HUES48 (cell line): ENCODE results near the gene ABCB10.
"Not testable (repeated sequence)": the region's sequence is repeated elsewhere in the genome, so short reads cannot be mapped to it uniquely, and the experiment has no call there.

Experiments used
- H3K27ac ChIP-seq: one replicate; pipeline ENCODE4 v1.7.0; 2013; ENCODE audit warnings: low read depth, low read length, inconsistent platforms
- H3K27me3 ChIP-seq: 2 replicates; pipeline ENCODE4 v1.6.1; 2013; ENCODE audit warnings: mild to moderate bottlenecking, low read length; ENCODE audit not compliant: control insufficient read depth, insufficient read depth
- H3K36me3 ChIP-seq: 2 replicates; pipeline ENCODE4 v1.6.1; 2013; ENCODE audit warnings: low read length; ENCODE audit not compliant: control insufficient read depth, insufficient read depth
- H3K4me1 ChIP-seq: 2 replicates; pipeline ENCODE4 v1.6.1; 2013; ENCODE audit warnings: mild to moderate bottlenecking, low read length; ENCODE audit not compliant: control insufficient read depth, insufficient read depth
- H3K4me3 ChIP-seq: 2 replicates; pipeline ENCODE4 v1.5.1; 2013; ENCODE audit warnings: mild to moderate bottlenecking, low read depth, low read length
- H3K9ac ChIP-seq: 2 replicates; pipeline ENCODE4 v1.6.1; 2013; ENCODE audit warnings: mild to moderate bottlenecking, low read depth, low read length, moderate library complexity
- H3K9me3 ChIP-seq: 2 replicates; pipeline ENCODE4 v1.6.1; 2013; ENCODE audit warnings: low read length; ENCODE audit not compliant: control insufficient read depth, insufficient read depth

Gene ABCB10

GRCh38 chr1:229531326-229531725 is 27.2 kb downstream of the ABCB10 start:
- H3K4me1 ChIP-seq, result no peaks in the 10 kb centered on the region
- no peak overlapping the region for H3K9ac ChIP-seq
- no peaks in the 10 kb centered on the region for H3K27me3 ChIP-seq
- H3K27ac ChIP-seq, result no peak overlapping the region
- no peaks in the 10 kb centered on the region for H3K9me3 ChIP-seq
- H3K36me3 ChIP-seq, result peaks cover 49% of the 10 kb centered on the region
- no peak overlapping the region for H3K4me3 ChIP-seq

- no peaks in the 10 kb centered on the region for H3K27me3 ChIP-seq
- no peaks in the 10 kb centered on the region for H3K9me3 ChIP-seq
- no peaks in the 10 kb centered on the region for H3K4me1 ChIP-seq
- H3K27ac ChIP-seq, result no peak overlapping the region
- no peak overlapping the region for H3K9ac ChIP-seq
- no peak overlapping the region for H3K4me3 ChIP-seq
- peaks cover 54% of the 10 kb centered on the region for H3K36me3 ChIP-seq
Measured at GRCh38 chr1:229529639-229530038, 28.9 kb downstream of the ABCB10 start.

GRCh38 chr1:229526695-229527094 is 31.8 kb downstream of the ABCB10 start:
- no peaks in the 10 kb centered on the region for H3K4me1 ChIP-seq
- no peaks in the 10 kb centered on the region for H3K9me3 ChIP-seq
- peaks cover 57% of the 10 kb centered on the region for H3K36me3 ChIP-seq
- H3K9ac ChIP-seq, result no peak overlapping the region
- H3K4me3 ChIP-seq, result no peak overlapping the region
- H3K27ac ChIP-seq, result no peak overlapping the region
- no peaks in the 10 kb centered on the region for H3K27me3 ChIP-seq

- Histone ChIP-seq H3K36me3 (peaks cover 38% of the 10 kb centered on the region), H3K9me3 (no peaks in the 10 kb centered on the region), H3K9ac (no peak overlapping the region), H3K27ac (no peak overlapping the region), H3K27me3 (no peaks in the 10 kb centered on the region), H3K4me3 (no peak overlapping the region), H3K4me1 (no peaks in the 10 kb centered on the region)
Measured at GRCh38 chr1:229523052-229523451, 35.5 kb downstream of the ABCB10 start.

- Histone ChIP-seq H3K4me1 (no peaks in the 10 kb centered on the region), H3K9me3 (no peaks in the 10 kb centered on the region), H3K9ac (no peak overlapping the region), H3K27ac (no peak overlapping the region), H3K36me3 (peaks cover 3% of the 10 kb centered on the region; the same call in 1 of the 2 replicates), H3K4me3 (no peak overlapping the region), H3K27me3 (no peaks in the 10 kb centered on the region)
Measured at GRCh38 chr1:229514578-229515275, 43.8 kb downstream of the ABCB10 start.

GRCh38 chr1:229511625-229512024 is 46.9 kb downstream of the ABCB10 start:
- not testable (repeated sequence) for H3K27me3 ChIP-seq, H3K36me3 ChIP-seq, H3K9me3 ChIP-seq, H3K9ac ChIP-seq, H3K27ac ChIP-seq, H3K4me3 ChIP-seq
- H3K4me1 ChIP-seq, result peaks cover 12% of the 10 kb centered on the region

- not testable (repeated sequence) for H3K9me3 ChIP-seq, H3K9ac ChIP-seq, H3K27me3 ChIP-seq, H3K36me3 ChIP-seq, H3K4me3 ChIP-seq, H3K27ac ChIP-seq
- peaks cover 12% of the 10 kb centered on the region for H3K4me1 ChIP-seq
Measured at GRCh38 chr1:229511201-229511600, 47.3 kb downstream of the ABCB10 start.

- Histone ChIP-seq H3K4me1 (peaks cover 12% of the 10 kb centered on the region), H3K9ac (no peak overlapping the region), H3K27ac (no peak overlapping the region), H3K9me3 (no peaks in the 10 kb centered on the region), H3K4me3 (no peak overlapping the region), H3K36me3 (peaks cover 12% of the 10 kb centered on the region), H3K27me3 (no peaks in the 10 kb centered on the region)
Measured at GRCh38 chr1:229509576-229509975, 48.9 kb downstream of the ABCB10 start.

- Histone ChIP-seq H3K36me3 (peaks cover 18% of the 10 kb centered on the region), H3K27ac (peak overlapping the region; percentile 97), H3K4me3 (peak overlapping the region; percentile 79), H3K27me3 (no peaks in the 10 kb centered on the region), H3K9ac (peak overlapping the region; percentile 89), H3K9me3 (no peaks in the 10 kb centered on the region), H3K4me1 (peaks cover 12% of the 10 kb centered on the region)
Measured at GRCh38 chr1:229508823-229509337, 49.6 kb downstream of the ABCB10 start.

- H3K27ac ChIP-seq, result peak within 1 kb of the TSS; percentile 97
- H3K9me3 ChIP-seq, result no peaks in the 10 kb centered on the region
- peak within 1 kb of the TSS; percentile 89 for H3K9ac ChIP-seq
- peak within 1 kb of the TSS; percentile 79 for H3K4me3 ChIP-seq
- H3K27me3 ChIP-seq, result no peaks in the 10 kb centered on the region
- H3K36me3 ChIP-seq, result peaks cover 25% of the 10 kb centered on the region
- peaks cover 12% of the 10 kb centered on the region for H3K4me1 ChIP-seq
Measured at GRCh38 chr1:229507951-229508822, 50.3 kb downstream of the ABCB10 start, which contains the start of gene NUP133. Gene NUP133 (minus strand): TSS chr1:229508341. CDS start chr1:229508249, 92 bp downstream.

- Histone ChIP-seq H3K36me3 (peaks cover 27% of the 10 kb centered on the region), H3K9me3 (no peaks in the 10 kb centered on the region), H3K4me3 (peak overlapping the region; percentile 79), H3K27ac (peak overlapping the region; percentile 97), H3K9ac (peak overlapping the region; percentile 89), H3K27me3 (no peaks in the 10 kb centered on the region), H3K4me1 (peaks cover 12% of the 10 kb centered on the region)
Measured at GRCh38 chr1:229507502-229507901, 51.0 kb downstream of the ABCB10 start.
